Effector CD8-positive, alpha-beta T cell (primary cell): ENCODE measurements around the gene LMCD1.

ENCODE experiments used
- DNase-seq: peaks from one replicate; lab custom pipeline; 2025; lab: John Stamatoyannopoulos, UW

Gene LMCD1

GRCh38 chr3:8536096-8537056 is 34.8 kb downstream of the LMCD1 start:
- DNase-seq: no peak

DNA sequence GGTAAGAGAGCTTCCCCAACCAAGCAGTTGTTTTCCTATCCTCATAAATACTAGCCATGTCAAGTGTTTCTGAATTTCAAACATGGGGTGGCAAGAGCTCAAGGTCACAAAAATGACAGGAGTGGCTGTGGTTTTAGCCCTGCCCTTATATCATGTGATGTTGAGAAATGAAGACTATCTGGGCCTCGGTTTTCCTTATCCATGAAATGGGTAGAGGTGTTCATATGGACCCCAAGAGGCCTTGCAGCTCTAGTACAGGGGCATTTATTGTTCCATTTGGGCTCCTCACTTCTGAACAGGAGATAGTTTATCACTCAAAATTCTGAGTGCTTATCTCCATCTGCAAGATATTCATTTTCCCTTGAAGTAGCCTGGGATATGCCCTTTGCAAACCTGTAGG is 35.8 kb downstream of the LMCD1 start:
- no peak for DNase-seq

DNA sequence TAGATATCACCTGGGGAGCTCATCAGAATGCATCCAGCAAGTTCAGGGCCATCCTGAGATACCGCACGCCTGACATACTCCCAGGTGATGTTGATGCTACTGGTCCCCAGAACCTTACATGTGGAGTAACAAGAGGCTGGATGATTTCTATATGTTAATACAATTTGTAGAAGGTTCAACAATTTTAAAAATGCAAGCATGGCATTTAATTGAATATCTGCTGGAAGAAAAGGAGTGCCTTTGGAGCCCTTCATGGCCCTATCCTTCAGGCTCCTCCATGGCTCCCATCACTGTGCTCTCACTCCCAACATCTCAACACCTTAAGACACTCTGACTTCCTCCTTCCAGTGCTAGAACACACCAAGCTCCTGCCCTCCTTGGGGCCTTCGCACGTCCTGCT is 36.6 kb downstream of the LMCD1 start:
- DNase-seq: no peak

GRCh38 chr3:8538913-8539312 is 37.3 kb downstream of the LMCD1 start:
- no peak for DNase-seq

- DNase-seq: no peak
Measured at GRCh38 chr3:8539419-8539818, 37.8 kb downstream of the LMCD1 start.

- no peak for DNase-seq
Measured at GRCh38 chr3:8540456-8540855, 38.8 kb downstream of the LMCD1 start.

GRCh38 chr3:8541486-8541885 is 39.9 kb downstream of the LMCD1 start:
- DNase-seq: no peak

DNA sequence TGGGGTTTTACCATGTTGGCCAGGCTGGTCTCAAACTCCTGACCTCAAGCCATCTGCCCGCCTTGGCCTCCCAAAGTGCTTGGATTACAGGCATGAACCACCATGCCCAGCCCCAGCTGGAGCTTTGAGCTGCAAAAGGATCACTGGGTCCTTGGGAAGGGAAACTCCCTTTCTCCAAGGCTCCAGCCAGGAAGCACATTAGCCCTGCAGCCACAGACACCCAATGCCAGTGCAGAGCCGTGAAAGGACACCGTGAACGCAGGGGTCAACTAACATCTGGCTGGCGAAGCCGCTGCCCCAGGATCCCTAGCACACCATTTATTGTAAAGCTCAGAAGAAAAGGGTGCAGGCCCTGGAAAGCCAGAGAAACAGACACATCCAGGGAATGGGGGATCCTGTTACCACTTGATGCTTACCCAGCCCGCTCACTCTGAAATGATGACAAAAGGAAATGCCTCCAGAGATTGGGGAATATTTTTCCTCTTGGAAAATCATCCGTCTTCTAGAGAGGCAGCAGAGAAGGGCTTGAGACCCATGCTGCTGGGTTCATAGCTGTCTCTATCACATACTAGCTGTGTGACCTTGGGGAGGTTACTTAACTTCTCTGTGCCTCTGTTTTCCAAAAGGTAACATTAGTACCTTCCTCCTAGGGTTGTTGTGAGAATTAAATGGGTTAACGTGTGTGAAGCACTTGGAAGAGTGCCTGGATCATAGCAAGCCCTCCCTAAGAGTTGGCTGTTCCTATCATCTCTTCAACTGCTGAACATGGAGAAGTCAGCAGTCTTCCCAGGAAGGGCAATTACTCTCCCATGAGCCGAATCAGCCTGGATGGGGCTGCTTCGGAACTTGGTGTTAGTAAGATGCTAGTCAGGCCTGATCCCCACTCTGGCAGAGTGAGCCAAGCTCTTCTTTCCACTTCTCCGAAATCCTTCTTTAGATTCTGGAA is 40.8 kb downstream of the LMCD1 start:
- no peak for DNase-seq

DNA sequence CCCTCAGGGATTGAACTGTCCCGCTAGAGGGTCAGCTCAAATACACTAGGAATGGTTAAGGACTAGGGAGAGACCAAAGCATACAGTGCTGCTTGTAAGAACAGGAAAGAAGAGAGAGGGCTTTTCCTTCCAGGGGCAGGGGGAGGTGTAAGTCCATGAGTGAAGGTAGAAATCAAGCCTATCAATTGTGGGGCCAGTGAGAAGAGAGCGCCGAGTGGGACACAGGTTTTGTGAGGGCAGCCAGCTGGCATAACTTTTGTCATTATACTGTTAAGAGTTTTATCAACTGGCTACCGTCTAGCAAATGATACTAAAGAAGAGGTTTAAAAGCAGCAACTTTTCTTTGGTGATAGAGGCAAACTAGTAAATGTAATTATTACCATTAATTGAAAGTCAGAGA is 45.0 kb downstream of the LMCD1 start:
- DNase-seq: no peak

DNA sequence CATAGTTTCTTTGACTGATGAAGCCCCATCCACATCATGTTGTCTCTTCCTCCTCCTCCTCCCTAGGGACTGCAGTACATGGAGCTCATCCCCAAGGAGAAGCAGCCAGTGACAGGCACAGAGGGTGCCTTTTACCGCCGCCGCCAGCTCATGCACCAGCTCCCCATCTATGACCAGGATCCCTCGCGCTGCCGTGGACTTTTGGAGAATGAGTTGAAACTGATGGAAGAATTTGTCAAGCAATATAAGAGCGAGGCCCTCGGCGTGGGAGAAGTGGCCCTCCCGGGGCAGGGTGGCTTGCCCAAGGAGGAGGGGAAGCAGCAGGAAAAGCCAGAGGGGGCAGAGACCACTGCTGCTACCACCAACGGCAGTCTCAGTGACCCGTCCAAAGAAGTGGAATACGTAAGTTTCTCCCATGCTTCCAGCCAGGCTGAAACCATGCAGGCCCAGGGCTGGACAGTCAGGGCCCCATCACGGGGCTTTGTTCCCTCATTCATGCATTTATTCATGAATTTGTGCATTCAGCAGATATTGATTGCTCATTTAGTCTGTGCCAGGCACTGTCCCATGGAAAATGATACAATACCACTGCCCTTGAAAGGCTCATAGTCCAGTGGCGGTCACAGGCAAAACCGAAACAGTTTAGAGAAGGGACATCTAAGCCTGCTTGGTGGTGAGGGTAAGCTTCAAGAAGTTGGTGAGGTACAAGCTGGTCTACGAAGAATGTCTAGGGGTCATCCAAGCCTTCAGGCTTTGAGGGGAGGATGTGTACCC is 47.1 kb downstream of the LMCD1 start:
- no peak for DNase-seq

DNA sequence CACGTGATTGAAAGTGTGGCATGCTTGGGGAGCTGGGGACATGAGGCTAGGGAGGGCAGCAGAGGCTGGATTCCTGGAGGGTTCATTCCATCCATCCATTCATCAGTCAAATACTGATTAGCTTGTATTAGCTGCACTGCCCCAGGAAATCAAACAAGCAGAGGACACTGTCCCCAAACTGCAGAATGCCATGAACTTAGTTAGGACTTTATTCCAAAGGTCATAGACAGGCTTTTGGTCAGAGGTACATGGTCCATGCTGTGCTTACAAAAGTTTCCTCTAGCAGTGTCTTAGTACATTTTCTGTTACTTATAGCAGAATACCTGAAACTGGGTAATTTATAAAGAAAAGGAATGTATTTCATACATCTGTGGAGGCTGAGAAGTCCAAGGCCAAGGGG is 47.7 kb downstream of the LMCD1 start:
- DNase-seq: no peak

GRCh38 chr3:8550611-8551010 is 49.0 kb downstream of the LMCD1 start:
- no peak for DNase-seq

GRCh38 chr3:8552223-8552762 is 50.7 kb downstream of the LMCD1 start:
- DNase-seq: no peak

- DNase-seq: no peak
Measured at GRCh38 chr3:8553405-8553804, 51.8 kb downstream of the LMCD1 start.

- DNase-seq: no peak
Measured at GRCh38 chr3:8554696-8555095, 53.1 kb downstream of the LMCD1 start.

DNA sequence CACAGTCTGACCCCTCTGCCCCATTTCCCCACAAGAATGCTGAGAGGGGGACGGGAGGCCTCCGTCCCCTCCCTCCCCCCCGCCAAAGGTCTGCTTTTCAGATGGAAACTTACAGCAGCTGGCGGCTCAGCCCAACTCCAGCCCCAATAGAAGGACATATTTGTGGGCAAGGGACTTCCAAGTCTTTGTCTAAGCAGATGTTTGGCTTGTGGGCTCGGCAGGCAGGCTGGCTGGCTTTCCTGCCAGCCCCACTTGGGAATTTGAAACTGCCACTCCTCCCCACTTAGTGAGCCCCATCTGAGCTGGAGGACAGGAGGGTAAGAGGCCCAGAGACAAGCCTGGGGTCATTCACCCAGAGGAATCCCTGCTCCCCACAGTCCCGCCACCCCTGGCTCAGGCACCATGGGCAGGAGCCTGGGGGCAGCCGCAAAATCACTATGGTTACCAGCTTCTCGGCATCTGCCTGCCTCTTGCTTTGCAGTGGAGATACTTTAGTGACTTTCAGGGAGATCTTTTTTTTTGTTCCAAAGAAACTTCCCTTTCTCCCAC is 53.6 kb downstream of the LMCD1 start:
- no peak for DNase-seq

DNA sequence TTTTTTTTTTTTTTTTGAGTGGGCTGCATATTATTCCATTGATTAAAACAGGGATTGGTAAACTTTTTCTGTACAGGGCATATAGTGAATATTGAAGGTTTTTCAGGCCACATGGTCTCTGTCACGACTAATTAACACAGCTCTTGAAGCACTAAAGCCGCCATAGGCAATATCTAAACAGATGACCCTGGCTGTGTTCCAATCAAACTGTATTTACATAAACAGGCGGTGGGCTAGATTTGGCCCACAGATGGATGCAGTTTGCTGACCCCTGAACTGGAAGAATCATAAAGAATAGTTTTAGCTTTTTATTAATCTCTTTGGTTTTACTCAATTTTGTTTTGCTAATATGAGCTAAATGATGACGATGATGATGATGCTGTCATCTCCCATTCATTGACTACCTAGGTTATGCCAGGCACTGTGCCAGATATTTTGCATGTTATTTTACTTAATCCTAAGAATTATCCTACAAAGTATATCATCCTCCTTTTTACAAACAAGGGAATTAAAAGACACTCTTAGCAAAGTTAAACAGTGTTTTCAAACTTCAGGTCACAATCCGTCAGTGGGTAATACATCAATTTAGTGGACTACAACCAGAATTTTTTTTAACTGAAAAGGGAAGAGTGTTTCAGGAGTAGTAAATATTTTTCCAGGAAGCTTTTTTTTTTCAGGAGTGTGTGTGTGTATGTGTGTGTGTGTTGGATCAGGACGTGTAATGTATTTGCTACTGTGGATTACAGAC is 54.3 kb downstream of the LMCD1 start:
- no peak for DNase-seq

DNA sequence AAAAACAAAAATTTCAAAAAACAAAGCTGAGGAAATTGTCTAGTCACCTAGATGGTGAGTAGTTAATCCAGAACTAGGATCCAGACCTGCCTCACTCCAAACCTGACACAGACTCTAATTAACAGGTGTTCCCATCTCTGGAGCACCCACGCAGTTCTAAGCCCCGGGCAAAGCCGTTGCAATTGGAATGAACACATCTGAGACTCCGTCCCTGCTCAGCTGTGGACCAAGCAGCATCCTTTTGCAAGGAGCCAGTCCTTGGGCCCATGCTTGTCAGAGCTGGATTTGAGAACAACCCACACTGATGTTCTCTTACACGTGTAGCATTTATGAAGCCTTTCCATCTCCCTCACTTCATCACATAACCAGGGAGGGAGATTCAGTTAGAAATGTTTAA is 54.8 kb downstream of the LMCD1 start:
- DNase-seq: no peak

GRCh38 chr3:8557298-8557697 is 55.7 kb downstream of the LMCD1 start:
- no peak for DNase-seq

DNA sequence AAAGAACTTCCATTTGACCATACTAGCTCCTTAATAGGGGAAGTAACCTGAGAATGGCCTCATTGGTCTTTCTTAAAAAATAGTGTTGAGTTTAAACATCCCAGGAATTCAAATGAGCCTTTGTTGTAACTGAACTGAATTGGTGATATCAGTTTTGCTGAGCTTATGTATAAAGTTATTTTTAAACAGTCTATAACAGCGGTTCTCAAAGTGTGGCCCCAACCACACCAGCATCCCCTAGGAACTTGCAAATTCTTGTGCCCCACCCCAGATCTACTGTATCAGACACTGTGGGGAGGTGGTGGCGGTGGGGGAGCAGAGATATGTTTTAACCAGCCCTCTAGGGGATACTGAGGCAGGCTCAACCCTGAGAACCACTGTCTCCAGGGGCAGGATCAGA is 57.0 kb downstream of the LMCD1 start:
- DNase-seq: no peak

DNA sequence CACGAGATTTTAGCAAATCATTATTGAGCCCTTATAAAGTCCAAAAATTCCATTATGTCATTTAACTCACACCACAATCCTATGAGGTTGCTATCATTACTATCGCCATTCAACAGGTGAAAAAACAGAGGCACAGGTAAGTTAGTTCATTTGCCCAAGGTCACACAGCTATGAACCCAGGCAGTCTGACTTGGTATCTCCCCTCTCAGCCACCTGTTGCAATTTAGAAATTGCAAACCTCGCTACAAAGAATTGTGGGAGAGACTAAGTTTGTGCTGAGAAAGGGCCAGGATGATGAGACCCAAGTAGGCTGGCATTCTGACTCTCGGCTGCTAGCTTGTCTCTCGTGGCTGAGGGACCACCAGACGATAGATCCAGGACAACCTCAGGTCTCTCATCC is 57.7 kb downstream of the LMCD1 start:
- no peak for DNase-seq
